ENCODE data around the gene AP1B1.

Gene AP1B1

GRCh38 chr22:29308791-29309262 is 79.5 kb downstream of the AP1B1 start:
- no peak overlapping the region for H3K27ac ChIP-seq (ENCODE audit: low read length)
- H3K27me3 ChIP-seq (ENCODE audit: control insufficient read depth, insufficient read depth, low read length) = peaks cover 23% of the 10 kb centered on the region
- H3K36me3 ChIP-seq (ENCODE audit: control insufficient read depth, low read depth, low read length) = no peaks in the 10 kb centered on the region
- H3K4me3 ChIP-seq (ENCODE audit: low read length) = no peak overlapping the region
- no peaks in the 10 kb centered on the region for H3K4me1 ChIP-seq (ENCODE audit: control insufficient read depth, low read depth, low read length)
- H3K9me3 ChIP-seq (ENCODE audit: control insufficient read depth, low read depth, low read length) = no peaks in the 10 kb centered on the region
- no peak overlapping the region for H3K9ac ChIP-seq (ENCODE audit: low read length)

GRCh38 chr22:29308148-29308790 is 80.1 kb downstream of the AP1B1 start:
- Histone ChIP-seq H3K9ac (ENCODE audit: low read length) (no peak overlapping the region), H3K4me3 (ENCODE audit: low read length) (no peak overlapping the region), H3K27ac (ENCODE audit: low read length) (no peak overlapping the region)

GRCh38 chr22:29307596-29308147 is 80.7 kb downstream of the AP1B1 start:
- no peaks in the 10 kb centered on the region for H3K4me1 ChIP-seq (ENCODE audit: control insufficient read depth, low read depth, low read length)
- H3K4me3 ChIP-seq (ENCODE audit: low read length) = peak overlapping the region; percentile 47
- no peak overlapping the region for H3K9ac ChIP-seq (ENCODE audit: low read length)
- no peaks in the 10 kb centered on the region for H3K9me3 ChIP-seq (ENCODE audit: control insufficient read depth, low read depth, low read length)
- no peaks in the 10 kb centered on the region for H3K36me3 ChIP-seq (ENCODE audit: control insufficient read depth, low read depth, low read length)
- H3K27ac ChIP-seq (ENCODE audit: low read length) = no peak overlapping the region
- peaks cover 11% of the 10 kb centered on the region for H3K27me3 ChIP-seq (ENCODE audit: control insufficient read depth, insufficient read depth, low read length)

More at GRCh38 chr22:29308148-29308790, 80.1 kb downstream of the AP1B1 start:
- H3K4me1 ChIP-seq (ENCODE audit: control insufficient read depth, low read depth, low read length) = no peaks in the 10 kb centered on the region
- H3K27me3 ChIP-seq (ENCODE audit: control insufficient read depth, insufficient read depth, low read length) = peaks cover 17% of the 10 kb centered on the region
- no peaks in the 10 kb centered on the region for H3K36me3 ChIP-seq (ENCODE audit: control insufficient read depth, low read depth, low read length)
- H3K9me3 ChIP-seq (ENCODE audit: control insufficient read depth, low read depth, low read length) = no peaks in the 10 kb centered on the region

GRCh38 chr22:29306835-29307595 is 81.4 kb downstream of the AP1B1 start:
- Histone ChIP-seq H3K9me3 (ENCODE audit: control insufficient read depth, low read depth, low read length) (no peaks in the 10 kb centered on the region), H3K4me3 (ENCODE audit: low read length) (peak overlapping the region; percentile 47), H3K27ac (ENCODE audit: low read length) (no peak overlapping the region), H3K9ac (ENCODE audit: low read length) (peak overlapping the region; percentile 46), H3K4me1 (ENCODE audit: control insufficient read depth, low read depth, low read length) (no peaks in the 10 kb centered on the region), H3K36me3 (ENCODE audit: control insufficient read depth, low read depth, low read length) (no peaks in the 10 kb centered on the region), H3K27me3 (ENCODE audit: control insufficient read depth, insufficient read depth, low read length) (peaks cover 8% of the 10 kb centered on the region)

GRCh38 chr22:29306175-29306834 is 82.1 kb downstream of the AP1B1 start, which contains the start of gene GAS2L1:
Gene GAS2L1 (plus strand): TSS chr22:29306650. CDS start chr22:29308106, 1,456 bp downstream.
- peak within 1 kb of the TSS; percentile 46 for H3K9ac ChIP-seq (ENCODE audit: low read length)
- no peak within 1 kb of the TSS for H3K27ac ChIP-seq (ENCODE audit: low read length)

GRCh38 chr22:29305836-29306174 is 82.6 kb downstream of the AP1B1 start:
- no peaks in the 10 kb centered on the region for H3K9me3 ChIP-seq (ENCODE audit: control insufficient read depth, low read depth, low read length)
- no peaks in the 10 kb centered on the region for H3K4me1 ChIP-seq (ENCODE audit: control insufficient read depth, low read depth, low read length)
- no peak overlapping the region for H3K9ac ChIP-seq (ENCODE audit: low read length)
- peaks cover 2% of the 10 kb centered on the region for H3K36me3 ChIP-seq (ENCODE audit: control insufficient read depth, low read depth, low read length)
- H3K27ac ChIP-seq (ENCODE audit: low read length) = no peak overlapping the region
- H3K4me3 ChIP-seq (ENCODE audit: low read length) = peak overlapping the region; percentile 47
- H3K27me3 ChIP-seq (ENCODE audit: control insufficient read depth, insufficient read depth, low read length) = peaks cover 8% of the 10 kb centered on the region

More at GRCh38 chr22:29306175-29306834, 82.1 kb downstream of the AP1B1 start, which contains the start of gene GAS2L1:
- Histone ChIP-seq H3K9me3 (ENCODE audit: control insufficient read depth, low read depth, low read length) (no peaks in the 10 kb centered on the region), H3K27me3 (ENCODE audit: control insufficient read depth, insufficient read depth, low read length) (peaks cover 8% of the 10 kb centered on the region), H3K36me3 (ENCODE audit: control insufficient read depth, low read depth, low read length) (no peaks in the 10 kb centered on the region), H3K4me1 (ENCODE audit: control insufficient read depth, low read depth, low read length) (no peaks in the 10 kb centered on the region), H3K4me3 (ENCODE audit: low read length) (peak within 1 kb of the TSS; percentile 47)

GRCh38 chr22:29302681-29303465 is 85.5 kb downstream of the AP1B1 start:
- Histone ChIP-seq H3K27me3 (ENCODE audit: control insufficient read depth, insufficient read depth, low read length) (peaks cover 6% of the 10 kb centered on the region), H3K9ac (ENCODE audit: low read length) (no peak overlapping the region), H3K36me3 (ENCODE audit: control insufficient read depth, low read depth, low read length) (peaks cover 29% of the 10 kb centered on the region), H3K4me1 (ENCODE audit: control insufficient read depth, low read depth, low read length) (no peaks in the 10 kb centered on the region), H3K9me3 (ENCODE audit: control insufficient read depth, low read depth, low read length) (no peaks in the 10 kb centered on the region), H3K4me3 (ENCODE audit: low read length) (no peak overlapping the region), H3K27ac (ENCODE audit: low read length) (no peak overlapping the region)

GRCh38 chr22:29302402-29302680 is 86.0 kb downstream of the AP1B1 start:
- Histone ChIP-seq H3K4me3 (ENCODE audit: low read length) (no peak overlapping the region), H3K27ac (ENCODE audit: low read length) (no peak overlapping the region), H3K4me1 (ENCODE audit: control insufficient read depth, low read depth, low read length) (no peaks in the 10 kb centered on the region), H3K9me3 (ENCODE audit: control insufficient read depth, low read depth, low read length) (no peaks in the 10 kb centered on the region), H3K9ac (ENCODE audit: low read length) (no peak overlapping the region), H3K27me3 (ENCODE audit: control insufficient read depth, insufficient read depth, low read length) (peaks cover under 1% of the 10 kb centered on the region), H3K36me3 (ENCODE audit: control insufficient read depth, low read depth, low read length) (peaks cover 35% of the 10 kb centered on the region)

- no peaks in the 10 kb centered on the region for H3K4me1 ChIP-seq (ENCODE audit: control insufficient read depth, low read depth, low read length)
- peaks cover 40% of the 10 kb centered on the region for H3K36me3 ChIP-seq (ENCODE audit: control insufficient read depth, low read depth, low read length)
- H3K27ac ChIP-seq (ENCODE audit: low read length) = no peak overlapping the region
- H3K4me3 ChIP-seq (ENCODE audit: low read length) = no peak overlapping the region
- H3K9me3 ChIP-seq (ENCODE audit: control insufficient read depth, low read depth, low read length) = no peaks in the 10 kb centered on the region
- no peak overlapping the region for H3K9ac ChIP-seq (ENCODE audit: low read length)
- H3K27me3 ChIP-seq (ENCODE audit: control insufficient read depth, insufficient read depth, low read length) = no peaks in the 10 kb centered on the region
Measured at GRCh38 chr22:29301716-29302401, 86.5 kb downstream of the AP1B1 start.

GRCh38 chr22:29300807-29301601 is 87.4 kb downstream of the AP1B1 start:
- Histone ChIP-seq H3K4me1 (ENCODE audit: control insufficient read depth, low read depth, low read length) (no peaks in the 10 kb centered on the region), H3K4me3 (ENCODE audit: low read length) (no peak overlapping the region), H3K9me3 (ENCODE audit: control insufficient read depth, low read depth, low read length) (no peaks in the 10 kb centered on the region), H3K9ac (ENCODE audit: low read length) (no peak overlapping the region), H3K27me3 (ENCODE audit: control insufficient read depth, insufficient read depth, low read length) (no peaks in the 10 kb centered on the region), H3K27ac (ENCODE audit: low read length) (no peak overlapping the region), H3K36me3 (ENCODE audit: control insufficient read depth, low read depth, low read length) (peaks cover 48% of the 10 kb centered on the region)

Data from iPS-18a (cell line).